Bronchial epithelial cell (primary cell): ENCODE measurements around the gene CD180. TPM values are rescaled to one million over a fixed set of nuclear protein-coding genes. Genes with fewer than 3 reads are reported as not detected.

ENCODE experiments used
- DNase-seq: peaks from one replicate; pipeline ENCODE4 v3.0.0-alpha.2; 2010; ENCODE audit warnings: low read depth
- FAIRE-seq: peaks from 2 replicates; lab custom pipeline; 2011; peaks lifted over from hg19 to GRCh38; lab: Jason Lieb, UNC
- H3K27me3 ChIP-seq: 2 replicates; pipeline ENCODE4 v1.5.1; 2011; ENCODE audit warnings: low read length; ENCODE audit not compliant: control insufficient read depth, insufficient read depth
- H3K36me3 ChIP-seq: 2 replicates; pipeline ENCODE4 v1.5.1; 2011; ENCODE audit warnings: low read length; ENCODE audit not compliant: control insufficient read depth, insufficient read depth
- H3K4me3 ChIP-seq: 2 replicates; pipeline ENCODE4 v1.5.1; 2011; ENCODE audit warnings: mild to moderate bottlenecking, low read depth, low read length, control low read depth
- total RNA-seq: library from RNA; depleted of rRNA; stranded (reverse); fragments of >200 nt; gene quantifications from 2 replicates; pipeline ENCODE4 v1.2.1, GENCODE V29; 2014
- TF ChIP-seq, protein P1 (sequence below): IDR thresholded peaks from 2 replicates; pipeline ENCODE4 v1.5.1; 2011; ENCODE audit warnings: mild to moderate bottlenecking, moderate library complexity, low read length, control low read depth, inconsistent platforms; ENCODE audit not compliant: insufficient read depth, severe bottlenecking

CD180 gene
- total RNA-seq, 1 donor from 2014 or later: not detected

DNA sequence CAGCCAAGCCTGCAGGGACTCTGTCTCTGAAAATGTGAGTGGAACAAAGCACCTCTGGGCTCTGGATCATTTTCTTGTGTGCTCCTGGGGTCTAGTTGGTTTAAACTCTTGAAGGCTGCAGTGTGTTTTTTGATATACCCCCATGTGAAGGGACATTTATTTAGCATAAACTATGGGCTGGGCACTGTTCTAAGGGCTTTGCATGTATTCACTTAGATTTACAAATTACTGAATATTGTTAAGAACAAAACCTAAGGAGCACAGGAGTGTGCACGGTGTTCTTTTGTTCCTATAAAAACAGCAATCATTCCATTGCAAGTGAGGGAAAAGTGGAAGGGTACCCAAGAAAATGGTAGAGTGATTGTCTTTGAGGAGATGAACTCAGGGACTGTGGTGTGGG, 20.0 kb upstream of the CD180 start:
- Histone ChIP-seq H3K27me3 (no peaks in the 10 kb centered on the region), H3K4me3 (no peak overlapping the region), H3K36me3 (no peaks in the 10 kb centered on the region)
- FAIRE-seq (no peak), DNase-seq (no peak)
- TF ChIP-seq, protein P1, sequence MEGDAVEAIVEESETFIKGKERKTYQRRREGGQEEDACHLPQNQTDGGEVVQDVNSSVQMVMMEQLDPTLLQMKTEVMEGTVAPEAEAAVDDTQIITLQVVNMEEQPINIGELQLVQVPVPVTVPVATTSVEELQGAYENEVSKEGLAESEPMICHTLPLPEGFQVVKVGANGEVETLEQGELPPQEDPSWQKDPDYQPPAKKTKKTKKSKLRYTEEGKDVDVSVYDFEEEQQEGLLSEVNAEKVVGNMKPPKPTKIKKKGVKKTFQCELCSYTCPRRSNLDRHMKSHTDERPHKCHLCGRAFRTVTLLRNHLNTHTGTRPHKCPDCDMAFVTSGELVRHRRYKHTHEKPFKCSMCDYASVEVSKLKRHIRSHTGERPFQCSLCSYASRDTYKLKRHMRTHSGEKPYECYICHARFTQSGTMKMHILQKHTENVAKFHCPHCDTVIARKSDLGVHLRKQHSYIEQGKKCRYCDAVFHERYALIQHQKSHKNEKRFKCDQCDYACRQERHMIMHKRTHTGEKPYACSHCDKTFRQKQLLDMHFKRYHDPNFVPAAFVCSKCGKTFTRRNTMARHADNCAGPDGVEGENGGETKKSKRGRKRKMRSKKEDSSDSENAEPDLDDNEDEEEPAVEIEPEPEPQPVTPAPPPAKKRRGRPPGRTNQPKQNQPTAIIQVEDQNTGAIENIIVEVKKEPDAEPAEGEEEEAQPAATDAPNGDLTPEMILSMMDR: no peak

DNA sequence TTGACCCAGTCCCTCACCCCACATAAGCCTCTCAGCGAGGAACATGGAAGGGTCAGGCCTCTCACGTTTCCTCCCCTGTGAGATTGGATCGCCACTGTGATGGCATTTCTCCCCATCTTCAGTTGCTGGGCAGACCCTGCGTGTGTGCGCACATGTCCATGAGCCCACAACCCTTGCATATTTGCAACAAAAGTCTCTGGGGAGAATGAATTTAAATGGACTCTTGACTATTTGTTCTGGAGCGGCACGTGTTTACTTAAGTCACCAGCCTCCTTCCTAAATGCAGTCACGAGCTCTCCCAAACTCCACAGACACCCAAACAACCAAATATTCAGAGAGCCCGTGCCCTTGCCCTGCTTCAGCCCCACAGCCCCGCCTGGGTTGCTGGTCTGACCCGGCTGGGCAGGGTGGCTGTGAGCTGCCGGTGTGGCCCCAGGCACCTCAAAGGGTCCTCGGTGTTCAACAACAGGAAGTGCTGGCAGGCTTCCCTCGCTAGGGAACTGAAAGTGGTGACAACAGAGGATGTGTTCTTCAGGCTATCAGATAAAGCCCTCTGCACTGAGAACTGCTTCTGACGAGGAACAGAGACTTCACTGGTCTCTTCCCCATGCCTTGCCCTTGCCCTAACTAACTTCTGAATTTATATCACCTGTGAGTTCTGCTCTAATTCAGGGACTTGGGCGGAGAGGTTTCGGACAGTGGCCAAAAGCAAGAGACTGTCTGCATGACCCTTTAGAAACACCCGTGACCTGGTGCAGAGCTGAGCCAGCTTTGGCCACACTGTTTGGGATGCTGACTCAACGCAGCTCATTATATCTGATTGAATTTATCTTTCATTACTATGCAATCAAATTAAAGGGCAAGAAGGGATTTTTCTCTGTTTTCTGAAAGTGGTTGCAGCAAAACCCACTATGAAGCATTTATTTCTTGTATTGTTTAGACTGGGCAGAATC, 19.2 kb upstream of the CD180 start:
- no peak overlapping the region for H3K4me3 ChIP-seq
- DNase-seq (peak; percentile 13), FAIRE-seq (no peak)
- no peaks in the 10 kb centered on the region for H3K27me3 ChIP-seq
- H3K36me3 ChIP-seq: no peaks in the 10 kb centered on the region
- TF ChIP-seq, protein P1: no peak

GRCh38 chr5:67214707-67215447, 18.3 kb upstream of the CD180 start:
- TF ChIP-seq, protein P1: no peak
- no peaks in the 10 kb centered on the region for H3K27me3 ChIP-seq
- no peaks in the 10 kb centered on the region for H3K36me3 ChIP-seq
- no peak overlapping the region for H3K4me3 ChIP-seq
- no peak for FAIRE-seq
- DNase-seq: peak; percentile 11

GRCh38 chr5:67214036-67214435, 17.4 kb upstream of the CD180 start:
- no peak overlapping the region for H3K4me3 ChIP-seq
- peak; percentile 53 for DNase-seq
- H3K36me3 ChIP-seq: no peaks in the 10 kb centered on the region
- no peak for FAIRE-seq
- no peaks in the 10 kb centered on the region for H3K27me3 ChIP-seq
- TF ChIP-seq, protein P1: no peak

DNA sequence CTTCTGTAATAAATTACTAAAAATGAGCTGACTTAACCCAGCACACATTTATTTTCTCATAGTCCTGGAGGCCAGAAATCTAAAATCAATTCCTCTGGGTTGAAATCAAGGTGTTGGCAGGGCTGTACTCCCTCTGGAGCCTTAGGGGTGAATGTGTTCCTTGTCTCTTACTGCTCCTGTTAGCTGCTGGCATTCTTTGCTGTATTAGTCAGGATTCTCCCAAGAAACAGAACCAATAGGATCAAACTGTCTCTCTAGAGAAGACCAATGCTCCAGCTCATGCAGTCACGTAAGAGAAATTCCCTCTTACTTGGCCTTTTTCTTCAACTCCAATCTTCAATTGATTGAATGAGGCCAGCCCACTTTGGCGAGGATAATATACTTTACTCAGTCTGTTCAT, 15.3 kb upstream of the CD180 start:
- peak; percentile 91 for DNase-seq
- TF ChIP-seq, protein P1: no peak
- Histone ChIP-seq H3K4me3 (no peak overlapping the region), H3K27me3 (no peaks in the 10 kb centered on the region), H3K36me3 (no peaks in the 10 kb centered on the region)
- no peak for FAIRE-seq
